HG03066 (cell line): ENCODE results near the gene KMT2A.
A peak's percentile ranks its signal among the peaks of the same experiment; 100 is the strongest.
"Not testable (repeated sequence)": the region's sequence is repeated elsewhere in the genome, so short reads cannot be mapped to it uniquely, and the experiment has no call there.

Source experiments
- ATAC-seq: cut with Tn5 transposase; IDR thresholded peaks from one replicate; pipeline ENCODE4 v1.9.1; 2021; ENCODE audit warnings: low read depth; ENCODE audit not compliant: unreplicated experiment

KMT2A gene

DNA sequence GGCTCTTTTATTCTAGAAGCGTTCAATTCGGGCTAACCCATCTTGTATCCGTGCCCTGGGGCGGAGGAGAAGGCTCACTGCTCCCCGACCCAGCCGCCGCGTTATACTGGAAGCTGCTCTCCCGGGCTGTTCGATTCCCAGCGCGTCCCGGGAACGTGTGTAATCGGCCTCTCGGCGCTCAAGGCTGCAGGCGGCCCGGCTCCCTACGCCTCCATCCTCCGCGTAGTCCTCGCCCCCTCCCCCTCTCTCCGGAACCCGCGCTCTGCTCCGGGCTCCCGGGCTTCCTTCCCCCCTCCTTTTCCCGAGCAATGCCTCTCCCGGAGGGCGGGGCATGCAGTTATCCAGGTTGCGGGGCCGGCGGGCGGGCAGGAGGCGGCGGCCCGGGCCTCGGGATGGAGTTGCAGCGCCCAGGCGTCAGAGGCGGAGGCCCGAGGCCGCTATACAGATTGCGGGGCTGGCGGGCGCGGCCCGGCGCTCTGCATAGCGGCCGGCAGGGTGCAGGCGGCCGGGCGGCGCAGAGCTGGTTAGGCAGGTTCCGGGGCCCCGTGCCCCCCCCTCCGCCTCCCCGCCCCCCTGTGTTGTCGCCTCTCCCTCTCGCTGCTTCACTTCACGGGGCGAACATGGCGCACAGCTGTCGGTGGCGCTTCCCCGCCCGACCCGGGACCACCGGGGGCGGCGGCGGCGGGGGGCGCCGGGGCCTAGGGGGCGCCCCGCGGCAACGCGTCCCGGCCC is at the start of gene KMT2A:
KMT2A (plus strand) TSS at position 600 of the 732 bp plus-strand sequence; CDS start at position 621, 21 bp downstream.
- peak; percentile 49 for ATAC-seq

DNA sequence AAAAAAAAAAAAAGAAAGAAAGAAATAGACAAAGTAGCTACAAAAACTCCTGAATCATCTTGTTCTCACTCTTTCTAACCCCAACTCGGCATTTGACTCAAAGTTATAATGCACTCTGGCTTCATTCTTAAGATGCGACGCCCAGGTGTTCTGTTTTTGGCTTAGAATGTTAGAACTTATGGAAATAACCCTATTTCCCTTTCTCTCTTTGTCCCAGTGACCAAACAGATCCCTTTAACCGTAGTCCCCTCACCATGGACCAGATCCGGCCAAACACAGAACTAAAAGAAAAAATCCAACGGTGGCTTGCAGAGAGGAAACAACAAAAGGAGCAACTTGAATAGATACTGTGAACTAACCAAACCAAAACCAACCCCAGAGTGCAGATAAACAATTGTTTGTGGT is 40.2 kb upstream of the KMT2A start:
- no peak for ATAC-seq

DNA sequence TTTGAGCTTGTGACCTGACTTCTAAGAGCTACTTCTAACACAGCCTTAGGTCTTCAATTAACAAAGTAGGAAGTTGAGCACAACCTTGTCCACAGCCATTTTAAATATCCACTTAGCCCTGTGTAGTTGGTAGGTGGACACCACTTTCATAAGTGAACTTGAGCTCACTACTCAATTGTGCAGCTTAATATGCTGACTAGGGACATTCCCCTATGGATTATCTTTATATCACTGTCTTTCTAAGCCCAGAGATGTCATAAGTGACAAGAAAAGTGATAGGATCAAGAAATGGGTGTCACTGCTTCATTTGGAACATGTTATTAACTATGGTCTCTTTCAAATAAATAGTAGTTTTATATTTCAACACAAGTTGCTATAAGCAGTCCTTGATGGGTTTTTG is 38.8 kb upstream of the KMT2A start:
- no peak for ATAC-seq

GRCh38 chr11:118398791-118399559 is 37.3 kb upstream of the KMT2A start:
- peak; percentile 46 for ATAC-seq

GRCh38 chr11:118401151-118401879 is 35.0 kb upstream of the KMT2A start, which contains the start of gene ATP5MG:
TSS of gene ATP5MG (plus strand) at chr11:118401606. CDS start at chr11:118401666, 60 bp downstream.
- peak; percentile 59 for ATAC-seq

GRCh38 chr11:118401880-118402590 is 34.3 kb upstream of the KMT2A start:
- ATAC-seq, result no peak

- ATAC-seq, result not testable (repeated sequence)
Measured at GRCh38 chr11:118402594-118402993, 33.7 kb upstream of the KMT2A start.

- ATAC-seq, result no peak
Measured at GRCh38 chr11:118406599-118407166, 29.6 kb upstream of the KMT2A start.

GRCh38 chr11:118410055-118410745 is 26.1 kb upstream of the KMT2A start:
- ATAC-seq, result peak; percentile 72

GRCh38 chr11:118411530-118411929 is 24.8 kb upstream of the KMT2A start:
- ATAC-seq, result no peak

GRCh38 chr11:118412921-118413320 is 23.4 kb upstream of the KMT2A start:
- ATAC-seq, result no peak

- no peak for ATAC-seq
Measured at GRCh38 chr11:118415062-118415738, 21.1 kb upstream of the KMT2A start.

- ATAC-seq, result no peak
Measured at GRCh38 chr11:118415739-118416068, 20.6 kb upstream of the KMT2A start.

DNA sequence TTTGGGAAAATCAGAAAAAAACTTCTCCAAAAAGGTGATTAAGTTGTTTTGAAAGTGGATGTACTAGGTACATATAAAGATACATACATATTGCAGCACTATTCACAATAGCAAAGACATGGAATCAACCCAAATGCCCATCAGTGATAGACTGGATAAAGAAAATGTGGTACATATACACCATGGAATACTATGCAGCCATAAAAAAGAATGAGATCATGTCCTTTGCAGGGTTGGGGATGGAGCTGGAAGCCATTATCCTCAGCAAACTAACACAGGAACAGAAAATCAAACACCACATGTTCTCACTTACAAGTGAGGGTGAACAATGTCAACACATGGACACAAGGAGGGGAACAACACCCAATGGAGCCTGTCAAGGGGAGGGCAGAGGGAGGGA is 19.4 kb upstream of the KMT2A start:
- ATAC-seq, result not testable (repeated sequence)

- ATAC-seq, result no peak
Measured at GRCh38 chr11:118417801-118418200, 18.5 kb upstream of the KMT2A start.

DNA sequence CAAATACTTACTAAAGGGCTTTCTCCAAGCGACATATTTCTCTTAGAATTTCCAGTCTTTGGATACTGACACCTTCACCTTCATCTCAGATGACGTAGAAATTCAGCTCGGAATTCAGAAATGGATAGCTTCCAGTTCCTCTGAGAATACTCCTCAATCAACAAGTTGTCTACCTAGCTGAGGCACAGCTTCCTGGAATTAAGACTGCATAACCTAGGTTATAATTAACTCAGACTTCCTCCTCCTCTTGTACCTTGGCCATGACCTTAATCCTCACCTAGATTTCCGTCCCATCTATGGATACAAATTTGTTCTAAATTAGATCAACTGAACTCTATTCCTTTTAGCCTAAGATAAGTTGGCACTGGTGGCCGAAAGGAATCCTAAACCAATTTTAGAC is 17.5 kb upstream of the KMT2A start:
- no peak for ATAC-seq

GRCh38 chr11:118427707-118428106 is 8.6 kb upstream of the KMT2A start:
- ATAC-seq, result no peak

DNA sequence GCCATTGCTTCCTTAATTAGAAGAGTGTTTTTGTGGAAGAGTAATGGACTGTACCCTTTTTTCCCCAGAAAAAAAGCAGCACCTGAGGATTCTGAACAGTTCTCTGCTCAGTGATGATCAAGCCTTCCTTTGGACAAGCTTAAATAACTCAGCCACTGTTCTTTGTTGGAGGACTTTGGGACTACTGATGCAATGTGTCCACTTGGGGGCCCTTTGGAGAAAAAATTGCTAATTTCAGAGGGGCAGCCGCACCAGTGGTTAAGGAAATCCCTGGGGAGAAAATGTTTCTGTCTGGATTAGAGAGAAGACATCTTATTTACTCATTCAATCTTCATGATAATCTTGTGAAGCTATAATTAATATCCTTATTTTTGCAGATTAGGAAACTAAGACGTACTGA is 5.3 kb upstream of the KMT2A start:
- ATAC-seq, result no peak

DNA sequence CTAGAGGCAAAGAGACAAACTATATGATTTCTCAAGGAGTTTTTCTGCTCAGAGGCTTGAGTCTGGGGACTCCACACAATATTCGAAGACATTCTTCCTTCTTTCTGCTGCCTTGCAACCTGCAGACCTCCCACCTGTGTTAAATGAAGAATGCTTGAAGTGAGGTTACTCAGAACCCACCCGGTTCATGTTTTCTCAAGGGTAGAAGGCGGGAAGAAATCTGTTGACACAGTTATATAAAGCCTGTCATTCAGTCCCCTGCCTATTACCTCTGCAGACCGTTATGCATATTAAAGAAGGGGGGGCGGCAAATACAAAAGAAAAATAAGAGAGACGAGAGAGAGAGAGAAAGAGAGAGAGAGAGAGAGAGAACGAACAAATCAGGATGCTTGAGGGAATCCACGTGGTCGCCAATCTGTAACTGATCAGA is 2.2 kb upstream of the KMT2A start:
- ATAC-seq, result no peak
